Cardiac fibroblast (primary cell): ENCODE results near the gene HIVEP2.

Experiments used
- DNase-seq, 2 donors: peaks; one replicate each; pipeline versions ENCODE4 v3.0.0 to v3.0.0-alpha.2; 2010; ENCODE audit warnings: low read depth in 2 of 2
- H3K4me3 ChIP-seq, 2 donors: replicated peaks in 1 of 2; 1 replicate in 1 of 2; 2 replicates in 1 of 2; pipeline ENCODE4 v1.5.1; 2011; ENCODE audit warnings: low read depth in 2 of 2, low read length in 2 of 2, mild to moderate bottlenecking in 2 of 2, moderate library complexity in 1 of 2
- TF ChIP-seq, protein P1 (sequence below): IDR thresholded peaks from one replicate; pipeline ENCODE4 v1.5.1; 2011; ENCODE audit warnings: low read depth, mild to moderate bottlenecking, low read length, inconsistent platforms

HIVEP2 gene

DNA sequence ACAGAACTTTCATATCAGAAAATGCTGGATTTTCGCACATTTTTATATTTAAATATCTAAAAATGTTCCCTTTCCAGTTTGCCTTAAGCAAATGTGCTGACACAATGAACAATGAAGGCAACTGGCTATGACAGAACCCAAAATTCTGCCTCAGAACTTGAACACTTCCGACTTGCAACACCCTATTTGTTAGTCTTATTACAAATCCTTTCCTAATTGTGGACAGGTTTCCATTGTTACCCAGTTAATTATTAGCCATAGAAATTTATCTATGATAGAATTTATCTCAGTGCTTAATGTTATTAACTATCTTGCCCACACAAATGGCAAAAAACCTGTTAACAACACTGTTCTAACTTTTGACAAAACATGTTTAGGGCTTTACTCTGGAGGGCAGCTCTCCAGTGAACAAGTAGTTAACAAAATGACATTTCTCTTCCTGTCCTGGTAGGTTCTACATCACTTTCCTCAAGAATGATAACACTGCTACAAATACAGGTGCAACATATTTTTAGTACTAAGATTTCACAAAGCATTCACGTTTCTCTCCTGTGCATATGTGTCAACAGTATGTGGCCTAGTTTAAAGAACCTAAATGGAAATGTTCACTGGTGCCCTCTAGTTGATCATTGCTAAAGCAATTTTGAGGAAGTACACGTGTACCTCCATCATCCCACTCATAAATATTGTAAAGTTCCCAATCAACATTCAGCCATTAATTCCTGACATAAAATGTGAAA, 58.4 kb downstream of the HIVEP2 start:
- peak; percentile 71 for DNase-seq

DNA sequence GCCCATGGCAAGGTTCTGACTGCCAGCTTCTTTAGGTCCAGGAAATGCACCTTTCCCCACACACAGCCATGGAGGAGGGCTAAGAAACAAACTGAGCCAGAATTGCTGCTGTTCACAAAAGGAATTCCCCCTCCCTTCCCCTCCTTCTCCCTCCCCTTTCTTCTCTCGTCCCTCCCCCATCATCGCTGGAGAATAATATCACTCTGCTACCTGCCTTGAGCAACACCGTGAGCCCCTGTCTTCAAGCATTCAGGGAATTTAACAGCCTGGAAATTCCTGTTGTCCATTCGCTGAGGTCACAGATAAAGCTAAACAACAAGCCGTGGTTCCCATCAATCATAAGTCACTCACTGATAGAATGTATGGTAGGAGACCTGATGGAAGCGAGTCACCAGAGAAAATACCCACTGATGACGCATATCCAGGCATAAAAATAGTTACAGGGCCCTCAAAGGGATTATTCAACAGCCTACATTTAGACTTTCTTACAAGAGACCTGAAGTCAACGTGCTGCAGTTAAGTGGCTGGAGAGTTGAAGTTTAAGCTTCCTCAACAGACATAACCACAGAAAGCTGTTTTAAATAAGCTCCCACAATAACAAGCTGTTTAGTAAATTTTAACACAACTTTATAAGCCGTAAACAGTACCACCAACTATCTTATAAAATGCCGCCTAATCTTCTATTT, 59.7 kb downstream of the HIVEP2 start:
- TF ChIP-seq, protein P1, sequence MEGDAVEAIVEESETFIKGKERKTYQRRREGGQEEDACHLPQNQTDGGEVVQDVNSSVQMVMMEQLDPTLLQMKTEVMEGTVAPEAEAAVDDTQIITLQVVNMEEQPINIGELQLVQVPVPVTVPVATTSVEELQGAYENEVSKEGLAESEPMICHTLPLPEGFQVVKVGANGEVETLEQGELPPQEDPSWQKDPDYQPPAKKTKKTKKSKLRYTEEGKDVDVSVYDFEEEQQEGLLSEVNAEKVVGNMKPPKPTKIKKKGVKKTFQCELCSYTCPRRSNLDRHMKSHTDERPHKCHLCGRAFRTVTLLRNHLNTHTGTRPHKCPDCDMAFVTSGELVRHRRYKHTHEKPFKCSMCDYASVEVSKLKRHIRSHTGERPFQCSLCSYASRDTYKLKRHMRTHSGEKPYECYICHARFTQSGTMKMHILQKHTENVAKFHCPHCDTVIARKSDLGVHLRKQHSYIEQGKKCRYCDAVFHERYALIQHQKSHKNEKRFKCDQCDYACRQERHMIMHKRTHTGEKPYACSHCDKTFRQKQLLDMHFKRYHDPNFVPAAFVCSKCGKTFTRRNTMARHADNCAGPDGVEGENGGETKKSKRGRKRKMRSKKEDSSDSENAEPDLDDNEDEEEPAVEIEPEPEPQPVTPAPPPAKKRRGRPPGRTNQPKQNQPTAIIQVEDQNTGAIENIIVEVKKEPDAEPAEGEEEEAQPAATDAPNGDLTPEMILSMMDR = no peak
- H3K4me3 ChIP-seq = peak overlapping the region; percentile 29 to 38
- peak; percentile 96 to 98 for DNase-seq

More for the DNA sequence above, 58.4 kb downstream of the HIVEP2 start:
- H3K4me3 ChIP-seq = no peak overlapping the region
- TF ChIP-seq, protein P1 = peak; percentile 30

- H3K4me3 ChIP-seq = peak overlapping the region in 1 of 2 donors; percentile 38
- TF ChIP-seq, protein P1 = no peak
- DNase-seq = peak in 1 of 2 donors; percentile 25
Measured at GRCh38 chr6:142884214-142885035, 60.6 kb downstream of the HIVEP2 start.

DNA sequence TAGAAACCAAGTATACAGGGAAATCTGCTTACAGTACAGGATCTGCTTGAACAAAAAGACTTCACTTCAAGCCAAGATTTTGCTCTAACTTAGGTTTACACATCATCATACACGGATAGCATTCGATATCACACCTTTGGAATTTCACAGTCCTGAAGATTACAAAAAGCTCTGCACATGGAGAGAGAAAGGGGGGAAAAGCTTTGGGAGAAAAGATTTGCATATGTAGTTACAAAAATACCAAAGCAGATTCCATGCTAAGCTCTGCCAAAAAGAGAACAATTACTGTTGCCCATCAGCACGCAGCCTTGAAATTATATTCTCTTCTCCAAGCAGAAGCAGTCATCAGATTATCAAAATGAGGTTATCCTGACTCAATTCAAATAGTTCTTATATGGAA, 62.0 kb downstream of the HIVEP2 start:
- DNase-seq = peak; percentile 72 to 85
- H3K4me3 ChIP-seq = no peak overlapping the region
- TF ChIP-seq, protein P1 = no peak

DNA sequence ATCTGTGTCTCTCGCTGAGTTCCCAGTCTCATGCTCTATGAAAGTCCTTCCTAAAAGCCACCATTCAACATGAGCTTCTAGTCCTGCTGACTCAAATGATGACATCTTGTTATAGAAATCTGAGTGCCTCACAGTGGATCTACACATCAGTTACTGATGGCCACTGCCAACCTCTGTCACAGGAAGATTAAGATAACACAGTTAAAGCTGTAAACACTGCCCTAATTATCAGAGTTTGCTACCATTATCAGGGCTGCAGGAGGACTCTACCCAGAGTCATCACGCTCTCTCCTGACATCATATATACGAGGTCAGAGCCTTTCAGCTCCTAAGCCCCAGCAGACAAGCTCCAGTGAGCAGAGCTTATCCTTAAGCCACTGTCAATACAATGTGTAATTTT, 63.2 kb downstream of the HIVEP2 start:
- TF ChIP-seq, protein P1 = no peak
- DNase-seq = no peak
- no peak overlapping the region for H3K4me3 ChIP-seq

DNA sequence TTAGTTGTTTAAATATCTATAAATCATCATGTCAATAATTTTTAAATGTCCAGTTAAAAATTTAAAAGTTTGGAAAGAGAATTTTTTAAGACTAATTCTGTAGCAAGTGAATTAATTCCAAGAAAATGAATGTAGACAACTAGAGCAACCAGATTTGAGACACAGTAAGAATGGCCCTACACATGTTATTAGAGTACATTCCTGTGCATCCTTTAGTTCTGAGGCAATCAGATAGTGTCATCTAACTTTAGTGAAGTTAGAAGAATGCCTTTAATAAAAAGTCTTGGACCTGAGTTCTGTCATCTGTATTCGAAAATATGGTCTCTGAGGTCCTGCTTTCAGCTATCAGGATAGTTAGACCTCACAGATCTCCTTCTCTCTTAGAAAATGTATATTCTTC, 63.7 kb downstream of the HIVEP2 start:
- TF ChIP-seq, protein P1 = no peak

More for the DNA sequence above, 63.7 kb downstream of the HIVEP2 start:
- DNase-seq = peak in 1 of 2 donors; percentile 30
- H3K4me3 ChIP-seq = no peak overlapping the region
